GM12874 (cell line): ENCODE data around the gene FOXL2.

Experiments
- TF ChIP-seq, protein P1 (sequence below): IDR thresholded peaks from 2 replicates; pipeline ENCODE4 v1.5.1; 2011; ENCODE audit warnings: low read depth, mild to moderate bottlenecking, control low read depth, low read length, moderate library complexity; ENCODE audit not compliant: insufficient read depth

Gene FOXL2

DNA sequence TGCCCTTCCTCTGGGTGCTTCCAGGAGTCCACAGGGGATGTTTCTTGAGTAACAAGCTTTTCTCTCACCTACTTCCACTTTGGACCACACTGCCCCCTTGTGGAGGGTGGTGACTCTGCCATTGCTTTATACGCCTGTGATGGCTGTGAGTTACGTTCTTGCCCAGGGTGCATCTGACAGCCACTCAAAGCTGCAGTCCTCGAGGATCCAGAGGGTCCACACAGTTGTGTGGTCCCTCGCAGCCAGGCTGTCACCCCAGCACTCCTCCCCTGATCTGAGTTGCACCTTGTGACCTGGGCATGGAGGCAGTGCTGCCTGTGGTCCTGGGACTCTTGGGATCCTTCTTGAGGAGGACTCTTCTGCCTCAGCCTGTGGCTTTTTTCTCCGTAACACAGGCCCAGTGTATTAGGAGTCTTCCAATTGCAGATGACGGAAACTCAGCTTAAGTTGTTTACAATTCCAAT lies 23.4 kb downstream of the FOXL2 start:
- TF ChIP-seq, protein P1, sequence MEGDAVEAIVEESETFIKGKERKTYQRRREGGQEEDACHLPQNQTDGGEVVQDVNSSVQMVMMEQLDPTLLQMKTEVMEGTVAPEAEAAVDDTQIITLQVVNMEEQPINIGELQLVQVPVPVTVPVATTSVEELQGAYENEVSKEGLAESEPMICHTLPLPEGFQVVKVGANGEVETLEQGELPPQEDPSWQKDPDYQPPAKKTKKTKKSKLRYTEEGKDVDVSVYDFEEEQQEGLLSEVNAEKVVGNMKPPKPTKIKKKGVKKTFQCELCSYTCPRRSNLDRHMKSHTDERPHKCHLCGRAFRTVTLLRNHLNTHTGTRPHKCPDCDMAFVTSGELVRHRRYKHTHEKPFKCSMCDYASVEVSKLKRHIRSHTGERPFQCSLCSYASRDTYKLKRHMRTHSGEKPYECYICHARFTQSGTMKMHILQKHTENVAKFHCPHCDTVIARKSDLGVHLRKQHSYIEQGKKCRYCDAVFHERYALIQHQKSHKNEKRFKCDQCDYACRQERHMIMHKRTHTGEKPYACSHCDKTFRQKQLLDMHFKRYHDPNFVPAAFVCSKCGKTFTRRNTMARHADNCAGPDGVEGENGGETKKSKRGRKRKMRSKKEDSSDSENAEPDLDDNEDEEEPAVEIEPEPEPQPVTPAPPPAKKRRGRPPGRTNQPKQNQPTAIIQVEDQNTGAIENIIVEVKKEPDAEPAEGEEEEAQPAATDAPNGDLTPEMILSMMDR, result peak; percentile 84

DNA sequence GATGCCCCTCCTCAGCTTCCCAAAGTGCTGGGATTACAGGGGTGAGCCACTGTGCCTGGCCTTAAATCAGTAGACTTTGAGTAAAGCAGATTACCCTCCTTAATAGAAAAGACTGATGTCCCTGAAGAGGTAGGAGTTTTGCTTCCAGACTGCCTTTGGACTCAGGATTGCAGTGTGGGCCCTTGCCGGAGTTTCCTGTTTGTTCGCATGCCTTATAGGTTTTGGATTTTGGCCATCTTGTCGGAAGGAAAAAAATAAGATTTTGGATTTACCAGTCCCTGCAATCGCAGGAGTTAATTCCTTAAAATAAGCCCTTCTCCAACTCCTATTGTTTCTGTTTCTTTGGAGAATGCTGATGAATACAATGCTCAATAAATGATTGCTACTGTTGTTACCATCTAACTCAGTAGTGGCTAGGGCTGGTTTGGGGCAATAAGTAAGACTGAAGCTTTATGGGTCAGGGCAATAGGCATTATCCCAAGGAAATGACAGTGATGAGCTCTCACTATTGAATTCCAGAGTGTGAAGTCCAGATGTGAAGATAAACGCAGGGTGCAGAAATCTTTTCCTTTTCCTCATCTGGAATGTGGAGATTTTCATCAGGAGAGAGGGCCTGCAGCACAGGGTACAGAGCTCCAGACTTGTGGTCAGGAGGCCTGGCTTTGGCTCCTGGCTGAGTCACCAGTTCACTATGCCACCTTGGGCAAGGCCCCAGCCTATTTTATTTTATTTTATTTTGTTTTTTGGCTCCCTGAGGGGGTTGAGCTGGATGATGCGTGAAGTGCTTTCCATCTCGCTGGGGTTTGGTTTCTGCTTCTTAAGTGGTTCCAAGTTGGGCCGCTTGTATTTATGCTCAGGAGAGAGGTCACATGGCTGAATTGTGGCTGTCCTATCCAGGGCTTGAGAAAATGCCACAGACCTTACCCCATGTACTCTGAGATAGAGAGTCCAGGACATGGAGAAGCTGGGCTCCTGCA lies 25.3 kb downstream of the FOXL2 start:
- TF ChIP-seq, protein P1, result no peak

DNA sequence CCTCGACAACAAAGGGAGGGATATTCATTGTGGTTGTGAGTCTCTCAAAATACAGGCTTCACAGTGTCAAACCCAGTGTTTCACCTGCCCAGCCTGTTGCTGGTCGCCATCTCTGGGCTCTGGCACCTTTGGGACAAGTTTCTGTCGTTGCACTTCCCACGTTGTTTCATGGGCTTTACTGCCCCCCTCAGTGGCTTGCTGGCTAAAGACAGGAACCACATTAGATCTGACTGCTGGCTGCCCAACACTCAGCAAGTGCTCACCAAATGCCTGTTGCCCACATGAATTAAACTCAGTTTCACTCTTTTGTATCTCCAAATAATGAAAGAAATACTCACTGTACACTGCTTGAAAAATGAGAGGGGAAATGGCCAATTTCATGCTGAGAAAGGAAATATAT lies 27.6 kb downstream of the FOXL2 start:
- TF ChIP-seq, protein P1, result no peak

DNA sequence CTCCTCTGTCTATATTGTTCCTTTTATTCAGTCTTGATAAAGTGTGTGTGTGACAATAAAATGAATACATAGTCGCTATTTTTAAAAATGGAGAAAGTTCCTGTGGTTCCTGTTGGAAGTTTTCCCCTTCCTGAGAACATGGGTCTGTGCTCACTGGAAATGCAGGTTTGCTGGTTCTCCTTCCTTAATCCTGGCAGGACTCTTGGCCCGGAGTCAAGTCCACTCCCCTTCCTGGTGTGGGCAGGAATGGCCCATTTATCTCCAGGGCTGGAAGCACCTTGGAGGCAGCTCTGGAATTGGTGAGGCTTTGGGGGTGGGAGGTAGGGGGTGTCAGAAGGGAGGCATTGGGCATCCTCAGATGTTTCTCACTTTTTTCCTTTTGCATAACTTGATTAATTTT lies 30.1 kb downstream of the FOXL2 start:
- TF ChIP-seq, protein P1, result no peak

DNA sequence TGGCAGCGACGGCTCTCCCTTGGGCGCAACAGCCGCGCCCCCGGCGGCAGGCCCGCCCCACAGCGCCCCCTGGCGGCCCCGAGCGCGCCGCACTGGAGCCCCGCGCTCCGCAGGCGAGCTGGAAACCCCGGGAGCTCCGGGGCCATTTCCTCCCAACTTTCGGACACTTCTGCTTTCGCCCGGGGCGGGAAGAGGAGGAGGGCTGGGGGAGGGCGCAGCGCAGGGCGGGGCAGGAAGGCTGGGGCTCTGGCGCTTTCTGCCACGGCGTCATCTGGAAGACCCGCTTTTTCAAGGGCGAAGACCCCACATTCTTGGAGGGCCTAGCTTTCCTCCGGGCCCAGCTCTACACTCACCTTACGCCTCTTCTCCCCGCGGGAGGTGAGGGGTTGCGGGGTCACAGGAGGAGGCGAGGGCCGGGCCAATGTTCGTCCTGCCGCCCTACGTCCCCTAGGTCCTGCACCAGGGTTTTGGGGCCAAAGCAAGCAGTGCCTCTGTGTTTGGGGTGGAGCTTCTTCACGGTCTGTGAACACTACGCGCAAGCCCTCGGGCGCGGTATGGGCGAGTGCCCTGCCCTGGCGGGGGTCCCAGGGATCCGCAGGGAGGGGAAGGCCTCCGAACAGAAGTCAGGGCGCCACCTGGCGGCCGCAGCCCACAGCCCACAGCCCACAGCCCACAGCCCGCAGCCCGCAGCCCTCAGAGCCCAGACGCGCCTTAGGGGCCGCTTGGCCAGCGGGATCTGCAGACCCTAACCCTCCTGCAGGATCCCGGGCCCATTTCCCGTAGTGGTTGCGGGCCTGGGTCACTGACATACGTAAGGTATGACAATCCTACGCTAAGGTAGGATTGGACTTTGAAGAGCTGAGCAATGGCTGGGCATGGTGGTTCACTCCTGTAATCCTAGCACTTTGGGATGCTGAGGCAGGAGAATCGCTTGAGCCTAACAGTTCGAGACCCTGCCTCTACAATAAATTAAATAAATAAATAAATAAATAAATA lies 31.1 kb downstream of the FOXL2 start:
- TF ChIP-seq, protein P1, result peak; percentile 87

DNA sequence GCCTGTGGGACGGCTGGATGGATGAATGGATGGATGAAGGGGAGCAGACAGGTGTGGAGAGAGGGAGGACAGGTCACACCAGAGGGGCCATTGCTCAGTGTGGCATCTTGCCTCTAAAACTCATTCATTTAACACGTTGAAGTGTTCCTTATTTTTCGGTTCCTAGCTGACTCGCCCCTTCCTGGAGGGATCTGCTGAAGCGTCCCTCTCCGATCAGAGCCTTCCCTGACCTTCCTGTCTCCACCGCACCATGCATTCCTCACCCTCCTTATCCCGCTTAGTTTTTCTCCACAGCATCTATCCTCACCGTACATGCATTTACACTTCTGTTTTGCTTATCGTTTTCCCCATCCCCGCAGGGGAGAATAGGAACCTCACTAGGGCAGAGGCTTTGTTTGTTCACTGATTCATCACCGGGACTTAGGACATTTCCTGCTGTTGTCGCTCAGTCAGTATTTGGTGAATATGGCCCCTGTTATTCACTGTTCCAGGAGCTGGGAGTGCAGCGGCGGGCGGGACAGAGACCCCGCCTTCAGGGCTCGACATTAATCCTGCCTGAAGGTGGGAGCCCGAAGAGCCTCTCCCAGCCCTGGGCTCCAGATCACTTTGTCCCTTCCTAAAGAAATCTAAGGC lies 32.0 kb downstream of the FOXL2 start:
- TF ChIP-seq, protein P1, result no peak
